Activated B cell treated with CpG ODN at 0.5 μM for 24 hours (primary cell): ENCODE measurements around the gene GPR62. TPM values are rescaled to one million over a fixed set of nuclear protein-coding genes. Genes with fewer than 3 reads are reported as not detected.
A peak's percentile ranks its signal among the peaks of the same experiment; 100 is the strongest.

Experiments used
- ATAC-seq: fragments of 200-7000 bp; cut with Tn5 transposase; one replicate; pipeline ENCODE4 v1.10.0; 2021; ENCODE audit warnings: low read depth, mild to moderate bottlenecking, moderate library complexity
- CTCF ChIA-PET: fragments of 350-600 bp; sonication (Branson Sonifier 250); formaldehyde crosslinking; loops from one replicate; lab custom pipeline; 2021; ENCODE audit warnings: antibody characterized with exemption; lab: Charles Lee
- POLR2A ChIA-PET: fragments of 350-600 bp; sonication (Branson Sonifier 250); formaldehyde crosslinking; loops from one replicate; lab custom pipeline; 2021; ENCODE audit warnings: antibody characterized with exemption; lab: Charles Lee
- DNase-seq: peaks from one replicate; pipeline ENCODE4 v3.0.0; 2022
- H3K27ac Mint-ChIP-seq: one replicate; pipeline ENCODE4 v1.8.0; 2020; ENCODE audit warnings: mixed read lengths
- H3K27me3 Mint-ChIP-seq: one replicate; pipeline ENCODE4 v1.8.0; 2021; ENCODE audit warnings: mixed read lengths
- H3K36me3 Mint-ChIP-seq: one replicate; pipeline ENCODE4 v1.8.0; 2021; ENCODE audit warnings: low read depth, mixed read lengths
- H3K4me1 Mint-ChIP-seq: one replicate; pipeline ENCODE4 v1.8.0; 2021; ENCODE audit warnings: mixed read lengths
- H3K4me3 Mint-ChIP-seq: one replicate; pipeline ENCODE4 v1.8.0; 2020; ENCODE audit warnings: mild to moderate bottlenecking, mixed read lengths
- H3K9me3 Mint-ChIP-seq: one replicate; pipeline ENCODE4 v1.8.0; 2020; ENCODE audit warnings: mixed read lengths
- intact Hi-C: fragments of 100-400 bp; cut with micrococcal nuclease; formaldehyde crosslinking; loops from one replicate; pipeline ENCODE4 v1.15.1; 2024
- total RNA-seq: library from RNA; stranded (reverse); gene quantifications from 2 replicates; pipeline ENCODE4 v1.2.3, GENCODE V29; 2022
- TF ChIP-seq, protein P1 (sequence below): fragments of 200-600 bp; IDR thresholded peaks from one replicate; pipeline ENCODE4 v1.8.0; 2022; ENCODE audit warnings: antibody characterized with exemption, mild to moderate bottlenecking

The GPR62 gene
- total RNA-seq, 1 donor from 2014 or later: not detected

GRCh38 chr3:51977446-51978142, 22.4 kb downstream of the GPR62 start:
- CTCF ChIA-PET: no interaction called here
- no peak for ATAC-seq

GRCh38 chr3:51978143-51978502, 22.9 kb downstream of the GPR62 start:
- CTCF ChIA-PET: no interaction called here
- POLR2A ChIA-PET: interaction anchor here (2.5 kb wide), 1 partner anchor 17 kb away, joined by 11 read pairs; the partner anchor contains the start of gene RPL29

More at GRCh38 chr3:51977446-51978142, 22.4 kb downstream of the GPR62 start:
- Mint-ChIP-seq H3K36me3 (peaks cover 5% of the 10 kb centered on the region), H3K4me1 (peaks cover 38% of the 10 kb centered on the region), H3K27me3 (no peaks in the 10 kb centered on the region), H3K27ac (no peak overlapping the region), H3K9me3 (no peaks in the 10 kb centered on the region), H3K4me3 (no peak overlapping the region)
- DNase-seq: no peak
- TF ChIP-seq, protein P1, sequence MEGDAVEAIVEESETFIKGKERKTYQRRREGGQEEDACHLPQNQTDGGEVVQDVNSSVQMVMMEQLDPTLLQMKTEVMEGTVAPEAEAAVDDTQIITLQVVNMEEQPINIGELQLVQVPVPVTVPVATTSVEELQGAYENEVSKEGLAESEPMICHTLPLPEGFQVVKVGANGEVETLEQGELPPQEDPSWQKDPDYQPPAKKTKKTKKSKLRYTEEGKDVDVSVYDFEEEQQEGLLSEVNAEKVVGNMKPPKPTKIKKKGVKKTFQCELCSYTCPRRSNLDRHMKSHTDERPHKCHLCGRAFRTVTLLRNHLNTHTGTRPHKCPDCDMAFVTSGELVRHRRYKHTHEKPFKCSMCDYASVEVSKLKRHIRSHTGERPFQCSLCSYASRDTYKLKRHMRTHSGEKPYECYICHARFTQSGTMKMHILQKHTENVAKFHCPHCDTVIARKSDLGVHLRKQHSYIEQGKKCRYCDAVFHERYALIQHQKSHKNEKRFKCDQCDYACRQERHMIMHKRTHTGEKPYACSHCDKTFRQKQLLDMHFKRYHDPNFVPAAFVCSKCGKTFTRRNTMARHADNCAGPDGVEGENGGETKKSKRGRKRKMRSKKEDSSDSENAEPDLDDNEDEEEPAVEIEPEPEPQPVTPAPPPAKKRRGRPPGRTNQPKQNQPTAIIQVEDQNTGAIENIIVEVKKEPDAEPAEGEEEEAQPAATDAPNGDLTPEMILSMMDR: no peak
- POLR2A ChIA-PET: interaction anchor here (2.5 kb wide), 1 partner anchor 18 kb away, joined by 11 read pairs; the partner anchor contains the start of gene RPL29
- intact Hi-C loops: loop anchor here (10.0 kb wide), 1 partner anchor 1363 kb away; the partner anchor contains the start of genes CISH and MAPKAPK3

DNA sequence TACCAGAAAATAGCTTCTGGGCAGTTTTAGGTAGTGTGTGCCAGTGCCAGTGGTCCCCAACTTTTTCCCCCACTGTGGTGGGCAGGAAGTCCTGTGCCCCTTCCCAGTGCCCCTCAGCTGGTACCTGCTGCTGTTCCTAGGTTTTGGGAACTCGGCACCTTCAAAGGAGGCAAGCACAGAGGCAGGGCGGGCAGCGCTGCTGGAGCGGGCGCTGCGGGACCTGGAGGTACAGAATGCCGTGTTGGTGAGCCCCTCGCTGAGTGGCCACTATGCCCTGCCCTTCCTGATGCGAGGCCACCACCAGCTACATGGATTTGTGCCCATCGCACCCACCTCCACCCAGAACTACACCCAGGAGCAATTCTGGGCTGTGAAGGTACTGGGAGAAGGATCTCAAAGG, 25.1 kb downstream of the GPR62 start:
- H3K36me3 Mint-ChIP-seq: no peaks in the 10 kb centered on the region
- DNase-seq (no peak), ATAC-seq (no peak)
- no peak overlapping the region for H3K4me3 Mint-ChIP-seq
- POLR2A ChIA-PET: interaction anchor here (0.6 to 5.7 kb wide), 3 partner anchors 12 to 48 kb away, joined by 3 to 36 read pairs (median 11); partner anchors contain the start of gene RPL29
- CTCF ChIA-PET: no interaction called here
- intact Hi-C loops: loop anchor here (5.0 to 10.0 kb wide), 2 partner anchors 477 to 555 kb away; partner anchors contain the start of genes NISCH, NT5DC2 and UQCC5
- no peaks in the 10 kb centered on the region for H3K9me3 Mint-ChIP-seq
- TF ChIP-seq, protein P1: no peak
- no peak overlapping the region for H3K27ac Mint-ChIP-seq
- H3K4me1 Mint-ChIP-seq: peaks cover 35% of the 10 kb centered on the region
- no peaks in the 10 kb centered on the region for H3K27me3 Mint-ChIP-seq

More at GRCh38 chr3:51978143-51978502, 22.9 kb downstream of the GPR62 start:
- H3K27ac Mint-ChIP-seq: no peak overlapping the region
- H3K4me3 Mint-ChIP-seq: no peak overlapping the region
- H3K27me3 Mint-ChIP-seq: no peaks in the 10 kb centered on the region
- TF ChIP-seq, protein P1: no peak
- intact Hi-C loops: loop anchor here (10.0 kb wide), 1 partner anchor 1363 kb away; the partner anchor contains the start of genes CISH and MAPKAPK3
- H3K9me3 Mint-ChIP-seq: no peaks in the 10 kb centered on the region
- ATAC-seq: no peak
- peaks cover 40% of the 10 kb centered on the region for H3K4me1 Mint-ChIP-seq
- H3K36me3 Mint-ChIP-seq: peaks cover 5% of the 10 kb centered on the region
- no peak for DNase-seq

- H3K4me3 Mint-ChIP-seq: peak overlapping the region; percentile 86
- ChIA-PET POLR2A (interaction anchor here (0.8 to 5.7 kb wide), 10 partner anchors 8 to 271 kb away, joined by 3 to 58 read pairs (median 8); partner anchors contain the start of genes ABHD14A, ABHD14B, DUSP7 and PARP3), CTCF (interaction anchor here (0.6 to 3.4 kb wide), 8 partner anchors 9 to 172 kb away, joined by 3 to 25 read pairs (median 4); partner anchors contain the start of genes ABHD14B, POC1A and RPL29)
- peak overlapping the region; percentile 91 for H3K27ac Mint-ChIP-seq
- H3K27me3 Mint-ChIP-seq: no peaks in the 10 kb centered on the region
- ATAC-seq: peak; percentile 56
- no peaks in the 10 kb centered on the region for H3K9me3 Mint-ChIP-seq
- peak; percentile 31 for DNase-seq
- intact Hi-C loops: loop anchor here (2.0 to 10.0 kb wide), 4 partner anchors 40 to 552 kb away; partner anchors contain the start of genes DUSP7, NISCH, NT5DC2 and PARP3
- peaks cover 23% of the 10 kb centered on the region for H3K4me1 Mint-ChIP-seq
- TF ChIP-seq, protein P1: no peak
- no peaks in the 10 kb centered on the region for H3K36me3 Mint-ChIP-seq
These were observed 27.2 kb downstream of the GPR62 start for GRCh38 chr3:51982352-51982837.
